GM23248 (cell line): ENCODE results near the gene CNOT1. TPM values are rescaled to one million over a fixed set of nuclear protein-coding genes. Genes with fewer than 3 reads are reported as not detected.

Experiments
- DNase-seq: peaks from one replicate; pipeline ENCODE4 v3.0.0-alpha.2; 2015
- H2AFZ ChIP-seq: fragments of 200-600 bp; sonication (generic); 2 replicates; pipeline ENCODE4 v1.6.1; 2016; ENCODE audit warnings: antibody characterized with exemption
- H3F3A ChIP-seq: fragments of 200-600 bp; sonication (generic); 2 replicates; pipeline ENCODE4 v1.6.1; 2016; ENCODE audit warnings: mild to moderate bottlenecking, antibody characterized with exemption, mixed run types; ENCODE audit not compliant: insufficient read depth
- H3K27ac ChIP-seq: fragments of 200-600 bp; sonication (generic); 2 replicates; pipeline ENCODE4 v1.5.1; 2016; ENCODE audit warnings: mild to moderate bottlenecking
- H3K27me3 ChIP-seq: fragments of 200-600 bp; sonication (generic); replicated peaks from 2 replicates; pipeline ENCODE4 v1.6.1; 2016; ENCODE audit warnings: mild to moderate bottlenecking; ENCODE audit not compliant: insufficient read depth
- H3K36me3 ChIP-seq: fragments of 200-600 bp; sonication (generic); 2 replicates; pipeline ENCODE4 v1.6.1; 2016; ENCODE audit warnings: low read depth, mild to moderate bottlenecking
- H3K4me1 ChIP-seq: fragments of 200-600 bp; sonication (generic); 2 replicates; pipeline ENCODE4 v1.6.1; 2016; ENCODE audit warnings: mild to moderate bottlenecking; ENCODE audit not compliant: insufficient read depth
- H3K4me2 ChIP-seq: fragments of 200-600 bp; sonication (generic); one replicate; pipeline ENCODE4 v1.6.1; 2016; ENCODE audit warnings: mild to moderate bottlenecking; ENCODE audit not compliant: unreplicated experiment
- H3K4me3 ChIP-seq: fragments of 200-600 bp; sonication (generic); 2 replicates; pipeline ENCODE4 v1.5.1; 2016; ENCODE audit warnings: mild to moderate bottlenecking
- H3K79me2 ChIP-seq: fragments of 200-600 bp; sonication (generic); 2 replicates; pipeline ENCODE4 v1.6.1; 2016; ENCODE audit warnings: mild to moderate bottlenecking; ENCODE audit not compliant: insufficient read depth
- H3K9ac ChIP-seq: fragments of 200-600 bp; sonication (generic); 2 replicates; pipeline ENCODE4 v1.6.1; 2016; ENCODE audit warnings: mild to moderate bottlenecking
- H3K9me2 ChIP-seq: fragments of 200-600 bp; sonication (generic); 2 replicates; pipeline ENCODE4 v1.6.1; 2016; ENCODE audit warnings: mixed run types, mild to moderate bottlenecking, moderate library complexity; ENCODE audit not compliant: insufficient read depth
- H3K9me3 ChIP-seq: fragments of 200-600 bp; sonication (generic); one replicate; pipeline ENCODE4 v1.6.1; 2017; ENCODE audit warnings: low read depth
- H4K20me1 ChIP-seq: fragments of 200-600 bp; sonication (generic); 2 replicates; pipeline ENCODE4 v1.6.0; 2016; ENCODE audit not compliant: insufficient read depth
- EZH2 ChIP-seq: fragments of 200-600 bp; sonication (generic); IDR thresholded peaks from 2 replicates; pipeline ENCODE4 v1.6.1; 2018; ENCODE audit warnings: antibody characterized with exemption, mild to moderate bottlenecking; ENCODE audit not compliant: insufficient read depth, poor library complexity, severe bottlenecking
- EZH2phosphoT487 ChIP-seq: fragments of 200-600 bp; sonication (generic); IDR thresholded peaks from 2 replicates; pipeline ENCODE4 v1.6.1; 2018; ENCODE audit warnings: antibody characterized with exemption, moderate library complexity, mild to moderate bottlenecking, low read depth; ENCODE audit not compliant: insufficient read depth
- WGBS, 2 experiments: methylation state at CpG; one replicate each; pipeline ENCODE4 v1.1.6; 2015 to 2017; ENCODE audit warnings: low lambda C conversion rate in 2 of 2, low coverage in 1 of 2; ENCODE audit errors: missing lambda C conversion rate in 2 of 2; 5-methylcytosine and 5-hydroxymethylcytosine counted together
- in situ Hi-C: fragments of 300-500 bp; cut with MboI; formaldehyde crosslinking; loops from 2 replicates; pipeline ENCODE4 v1.15.0; 2020
- polyA plus RNA-seq: library from polyadenylated mRNA; unstranded; fragments of >200 nt; fragmentation: Nextera tagmentation; extraction: Ambion mirVana; gene quantifications from 2 replicates; pipeline ENCODE4 v1.2.1, GENCODE V29; 2016
- total RNA-seq: library from RNA; depleted of rRNA; stranded (reverse); fragments of >200 nt; shearing (Covaris generic); gene quantifications from 2 replicates; pipeline ENCODE4 v1.2.3, GENCODE V29; 2014

The CNOT1 gene
- total and polyA plus RNA-seq, 2 experiments from 2014 or later: 35.6 to 93.1 TPM

DNA sequence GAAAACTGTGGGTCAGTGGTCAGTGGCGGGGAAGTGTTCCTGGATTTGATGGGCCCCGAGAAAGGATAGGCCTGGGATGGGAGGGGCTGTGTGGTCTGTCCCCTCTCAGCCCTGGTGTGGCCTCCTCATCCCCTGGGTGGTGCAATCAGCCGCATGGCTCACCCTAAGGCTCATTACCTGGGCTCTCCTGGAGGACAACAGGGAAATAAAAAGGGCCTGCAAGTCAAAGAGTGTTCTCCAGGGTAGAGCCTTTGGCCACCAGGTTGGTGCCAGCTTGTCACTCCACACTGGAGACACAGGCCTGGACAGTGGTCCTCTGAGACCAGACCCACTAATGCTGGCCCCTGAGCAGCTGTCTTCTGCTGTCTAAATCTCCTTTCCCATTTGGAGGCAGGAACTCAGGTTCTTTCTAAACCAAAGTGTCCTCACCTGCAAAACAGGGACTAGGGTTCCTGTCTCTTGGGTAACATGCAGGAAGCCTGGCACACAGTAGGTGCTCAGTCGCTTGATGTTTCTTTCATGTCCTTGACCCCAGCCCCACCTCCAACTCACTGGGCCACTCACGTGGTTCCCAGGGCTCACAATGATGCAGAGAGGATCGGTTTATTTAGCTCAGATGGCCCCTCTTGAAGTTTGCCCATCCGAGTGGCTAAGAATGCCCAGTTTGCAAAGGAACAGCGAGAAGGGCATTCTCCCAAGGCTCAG lies 127.3 kb downstream of the CNOT1 start:
- no peak overlapping the region for H3K4me2 ChIP-seq

GRCh38 chr16:58501242-58502131 lies 128.1 kb downstream of the CNOT1 start:
- DNase-seq: peak; percentile 26
- 24 to 25% methylated on average over 41 of the region's 42 CpGs for WGBS, 2 experiments
- Histone ChIP-seq H3K9me3 (no peaks in the 10 kb centered on the region), H3K27me3 (peaks cover 3% of the 10 kb centered on the region; the same call in 1 of the 2 replicates), H3K27ac (no peak overlapping the region), H3K79me2 (no peaks in the 10 kb centered on the region), H3K4me2 (peak overlapping the region; percentile 49), H3K4me1 (0 out of 2 replicates have a peak, but pooled peaks cover 8% of the 10 kb centered on the region), H3K9ac (0 out of 2 replicates have a peak overlapping the region, but pooled peaks have one; percentile 5), H3K9me2 (no peaks in the 10 kb centered on the region), H3K36me3 (no peaks in the 10 kb centered on the region), H3F3A (no peaks in the 10 kb centered on the region), H2AFZ (peak overlapping the region; percentile 67), H3K4me3 (peak overlapping the region; percentile 56), H4K20me1 (no peaks in the 10 kb centered on the region)
- in situ Hi-C loops: no loop called here
- TF ChIP-seq EZH2: no peak
- TF ChIP-seq EZH2phosphoT487: no peak

More for the DNA sequence above, 127.3 kb downstream of the CNOT1 start:
- Histone ChIP-seq H3K9me3 (no peaks in the 10 kb centered on the region), H4K20me1 (no peaks in the 10 kb centered on the region), H3K9ac (no peak overlapping the region), H3K27ac (no peak overlapping the region), H3K79me2 (no peaks in the 10 kb centered on the region), H2AFZ (no peak overlapping the region), H3K27me3 (peaks cover 3% of the 10 kb centered on the region; the same call in 1 of the 2 replicates), H3F3A (no peaks in the 10 kb centered on the region), H3K4me1 (0 out of 2 replicates have a peak, but pooled peaks cover 8% of the 10 kb centered on the region), H3K9me2 (no peaks in the 10 kb centered on the region), H3K36me3 (no peaks in the 10 kb centered on the region), H3K4me3 (no peak overlapping the region)
- in situ Hi-C loops: no loop called here
- no peak for DNase-seq
- 75 to 83% methylated on average over 8 of the region's 8 CpGs for WGBS, 2 experiments
- TF ChIP-seq EZH2phosphoT487 (no peak), EZH2 (no peak)

- peak; percentile 20 for DNase-seq
- no peaks in the 10 kb centered on the region for H4K20me1 ChIP-seq
- WGBS, 2 experiments: 21 to 22% methylated on average over 28 to 31 of the region's 36 CpGs
- no peaks in the 10 kb centered on the region for H3K36me3 ChIP-seq
- H3K9me2 ChIP-seq: no peaks in the 10 kb centered on the region
- no peaks in the 10 kb centered on the region for H3K9me3 ChIP-seq
- H3K9ac ChIP-seq: 0 out of 2 replicates have a peak overlapping the region, but pooled peaks have one; percentile 5
- in situ Hi-C loops: no loop called here
- TF ChIP-seq EZH2phosphoT487: no peak
- no peak for TF ChIP-seq EZH2
- peaks cover 3% of the 10 kb centered on the region; the same call in 1 of the 2 replicates for H3K27me3 ChIP-seq
- H3K4me2 ChIP-seq: peak overlapping the region; percentile 49
- no peaks in the 10 kb centered on the region for H3K79me2 ChIP-seq
- 0 out of 2 replicates have a peak, but pooled peaks cover 8% of the 10 kb centered on the region for H3K4me1 ChIP-seq
- H2AFZ ChIP-seq: peak overlapping the region; percentile 67
- H3F3A ChIP-seq: no peaks in the 10 kb centered on the region
- no peak overlapping the region for H3K27ac ChIP-seq
- H3K4me3 ChIP-seq: peak overlapping the region; percentile 56
These were observed 129.0 kb downstream of the CNOT1 start for GRCh38 chr16:58500430-58501241.
